ENCODE results near the gene PHACTR1.

Gene PHACTR1

GRCh38 chr6:13284646-13285045 lies 568.1 kb downstream of the PHACTR1 start:
- Histone ChIP-seq H4K91ac (ENCODE audit: low read depth, low read length, poor library complexity) (no peak overlapping the region), H3K27ac (replicated peaks; ENCODE audit: low read length) (no peak overlapping the region), H3K79me1 (ENCODE audit: low read depth, low read length) (peaks cover 2% of the 10 kb centered on the region), H2AFZ (ENCODE audit: low read length) (no peak overlapping the region), H3K27me3 (ENCODE audit: control insufficient read depth in 3 of 3, insufficient read depth in 3 of 3, low read depth in 1 of 3, low read length in 3 of 3) (no peaks in the 10 kb centered on the region), H2AK5ac (ENCODE audit: low read depth, low read length) (no peak overlapping the region), H3K9ac (ENCODE audit: low read depth, low read length, poor library complexity) (no peak overlapping the region), H3K4me1 (ENCODE audit: control insufficient read depth in 2 of 2, insufficient read depth in 1 of 2, low read depth in 1 of 2, low read length in 2 of 2) (peaks cover 0 to 2% of the 10 kb centered on the region in 2 donors), H3K18ac (ENCODE audit: low read length) (no peak overlapping the region), H3K23ac (ENCODE audit: low read depth, low read length, poor library complexity) (no peak overlapping the region), H3K4me3 (ENCODE audit: low read length in 2 of 2) (no peak overlapping the region), H2BK120ac (ENCODE audit: low read depth, low read length) (no peak overlapping the region), H3K36me3 (replicated peaks in 1 of 2; ENCODE audit: control insufficient read depth in 2 of 2, insufficient read depth in 2 of 2, low read length in 2 of 2) (peaks cover 8 to 13% of the 10 kb centered on the region in 2 donors), H4K8ac (ENCODE audit: low read depth, low read length) (no peak overlapping the region), H3K9me3 (replicated peaks in 1 of 2; ENCODE audit: control insufficient read depth in 2 of 2, insufficient read depth in 1 of 2, low read depth in 1 of 2, low read length in 2 of 2) (peaks cover 16 to 19% of the 10 kb centered on the region in 2 donors), H2BK15ac (ENCODE audit: low read length) (no peak overlapping the region), H2BK5ac (ENCODE audit: low read length) (no peak overlapping the region), H2BK12ac (ENCODE audit: low read length) (no peak overlapping the region), H3K4me2 (ENCODE audit: insufficient read depth, low read length, poor library complexity, severe bottlenecking) (no peak overlapping the region), H3K4ac (ENCODE audit: low read length) (no peak overlapping the region), H3K14ac (ENCODE audit: low read length) (no peak overlapping the region)
- WGBS, 2 donors (ENCODE audit: extremely low coverage in 2 of 2, insufficient read length in 2 of 2, insufficient replicate concordance in 1 of 2), result no CpG with 5 or more reads among the region's 6 CpGs
- no peak for DNase-seq (ENCODE audit: low spot score)

- no peak overlapping the region for H2AFZ ChIP-seq (ENCODE audit: low read length)
- no peak overlapping the region for H4K8ac ChIP-seq (ENCODE audit: low read depth, low read length)
- no CpG with 5 or more reads among the region's 2 CpGs for WGBS, 2 donors (ENCODE audit: extremely low coverage in 2 of 2, insufficient read length in 2 of 2, insufficient replicate concordance in 1 of 2)
- peaks cover 2% of the 10 kb centered on the region for H3K79me1 ChIP-seq (ENCODE audit: low read depth, low read length)
- no peaks in the 10 kb centered on the region for H3K27me3 ChIP-seq (ENCODE audit: control insufficient read depth in 3 of 3, insufficient read depth in 3 of 3, low read depth in 1 of 3, low read length in 3 of 3)
- no peak overlapping the region for H2AK5ac ChIP-seq (ENCODE audit: low read depth, low read length)
- no peak overlapping the region for H2BK120ac ChIP-seq (ENCODE audit: low read depth, low read length)
- no peak overlapping the region for H2BK15ac ChIP-seq (ENCODE audit: low read length)
- H3K4ac ChIP-seq (ENCODE audit: low read length), result no peak overlapping the region
- H3K4me1 ChIP-seq (ENCODE audit: control insufficient read depth in 2 of 2, insufficient read depth in 1 of 2, low read depth in 1 of 2, low read length in 2 of 2), result peaks cover 0 to 2% of the 10 kb centered on the region in 2 donors
- DNase-seq (ENCODE audit: low spot score), result no peak
- H3K4me2 ChIP-seq (ENCODE audit: insufficient read depth, low read length, poor library complexity, severe bottlenecking), result no peak overlapping the region
- peaks cover 16 to 19% of the 10 kb centered on the region in 2 donors for H3K9me3 ChIP-seq (replicated peaks in 1 of 2; ENCODE audit: control insufficient read depth in 2 of 2, insufficient read depth in 1 of 2, low read depth in 1 of 2, low read length in 2 of 2)
- H3K23ac ChIP-seq (ENCODE audit: low read depth, low read length, poor library complexity), result no peak overlapping the region
- no peak overlapping the region for H3K14ac ChIP-seq (ENCODE audit: low read length)
- no peak overlapping the region for H2BK12ac ChIP-seq (ENCODE audit: low read length)
- H3K9ac ChIP-seq (ENCODE audit: low read depth, low read length, poor library complexity), result no peak overlapping the region
- H3K18ac ChIP-seq (ENCODE audit: low read length), result no peak overlapping the region
- no peak overlapping the region for H4K91ac ChIP-seq (ENCODE audit: low read depth, low read length, poor library complexity)
- no peak overlapping the region for H3K4me3 ChIP-seq (ENCODE audit: low read length in 2 of 2)
- no peak overlapping the region for H3K27ac ChIP-seq (replicated peaks; ENCODE audit: low read length)
- no peak overlapping the region for H2BK5ac ChIP-seq (ENCODE audit: low read length)
- H3K36me3 ChIP-seq (replicated peaks in 1 of 2; ENCODE audit: control insufficient read depth in 2 of 2, insufficient read depth in 2 of 2, low read length in 2 of 2), result peaks cover 13 to 15% of the 10 kb centered on the region in 2 donors
These were observed 569.1 kb downstream of the PHACTR1 start for GRCh38 chr6:13285705-13286104.

- H3K27me3 ChIP-seq (ENCODE audit: control insufficient read depth in 3 of 3, insufficient read depth in 3 of 3, low read depth in 1 of 3, low read length in 3 of 3), result no peaks in the 10 kb centered on the region
- H2BK15ac ChIP-seq (ENCODE audit: low read length), result no peak overlapping the region
- no peak overlapping the region for H3K18ac ChIP-seq (ENCODE audit: low read length)
- H3K14ac ChIP-seq (ENCODE audit: low read length), result no peak overlapping the region
- peaks cover 16 to 19% of the 10 kb centered on the region in 2 donors for H3K9me3 ChIP-seq (replicated peaks in 1 of 2; ENCODE audit: control insufficient read depth in 2 of 2, insufficient read depth in 1 of 2, low read depth in 1 of 2, low read length in 2 of 2)
- no peak overlapping the region for H2AFZ ChIP-seq (ENCODE audit: low read length)
- no peak overlapping the region for H2BK12ac ChIP-seq (ENCODE audit: low read length)
- H3K36me3 ChIP-seq (replicated peaks in 1 of 2; ENCODE audit: control insufficient read depth in 2 of 2, insufficient read depth in 2 of 2, low read length in 2 of 2), result peaks cover 14 to 16% of the 10 kb centered on the region in 2 donors
- H3K79me1 ChIP-seq (ENCODE audit: low read depth, low read length), result peaks cover 2% of the 10 kb centered on the region
- no peak overlapping the region for H3K27ac ChIP-seq (replicated peaks; ENCODE audit: low read length)
- no CpG with 5 or more reads among the region's 4 CpGs for WGBS, 2 donors (ENCODE audit: extremely low coverage in 2 of 2, insufficient read length in 2 of 2, insufficient replicate concordance in 1 of 2)
- no peak overlapping the region for H4K91ac ChIP-seq (ENCODE audit: low read depth, low read length, poor library complexity)
- no peak overlapping the region for H2BK5ac ChIP-seq (ENCODE audit: low read length)
- no peak overlapping the region for H3K4ac ChIP-seq (ENCODE audit: low read length)
- H3K4me2 ChIP-seq (ENCODE audit: insufficient read depth, low read length, poor library complexity, severe bottlenecking), result no peak overlapping the region
- H3K23ac ChIP-seq (ENCODE audit: low read depth, low read length, poor library complexity), result no peak overlapping the region
- no peak overlapping the region for H3K4me3 ChIP-seq (ENCODE audit: low read length in 2 of 2)
- no peak overlapping the region for H2BK120ac ChIP-seq (ENCODE audit: low read depth, low read length)
- H2AK5ac ChIP-seq (ENCODE audit: low read depth, low read length), result no peak overlapping the region
- H3K9ac ChIP-seq (ENCODE audit: low read depth, low read length, poor library complexity), result no peak overlapping the region
- H3K4me1 ChIP-seq (ENCODE audit: control insufficient read depth in 2 of 2, insufficient read depth in 1 of 2, low read depth in 1 of 2, low read length in 2 of 2), result peaks cover 0 to 2% of the 10 kb centered on the region in 2 donors
- DNase-seq (ENCODE audit: low spot score), result no peak
- H4K8ac ChIP-seq (ENCODE audit: low read depth, low read length), result no peak overlapping the region
These were observed 569.6 kb downstream of the PHACTR1 start for GRCh38 chr6:13286181-13286580.

DNA sequence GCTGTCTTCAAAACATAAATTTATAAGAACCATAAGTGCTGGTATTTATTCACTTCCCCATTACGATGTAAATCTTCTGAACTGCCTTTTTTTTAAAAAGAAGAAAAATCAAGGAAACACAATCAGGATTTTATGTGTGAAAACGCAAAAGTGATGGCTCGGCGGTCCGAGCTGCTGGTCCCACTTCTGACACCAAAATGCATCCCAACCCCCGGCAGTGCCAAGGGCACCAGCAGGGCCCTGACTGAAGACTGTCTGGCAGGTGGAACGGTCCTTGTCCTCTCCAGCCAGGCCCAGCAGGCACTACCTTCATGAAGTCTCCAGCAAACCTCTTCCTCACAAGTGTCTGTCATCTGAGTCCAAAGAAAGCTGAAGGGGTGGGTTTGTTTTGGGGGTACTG lies 570.5 kb downstream of the PHACTR1 start:
- no peak overlapping the region for H3K9ac ChIP-seq (ENCODE audit: low read depth, low read length, poor library complexity)
- H3K4me3 ChIP-seq (ENCODE audit: low read length in 2 of 2), result no peak overlapping the region
- no peak for DNase-seq (ENCODE audit: low spot score)
- no CpG with 5 or more reads among the region's 7 CpGs for WGBS, 2 donors (ENCODE audit: extremely low coverage in 2 of 2, insufficient read length in 2 of 2, insufficient replicate concordance in 1 of 2)
- peaks cover 18 to 26% of the 10 kb centered on the region in 2 donors for H3K36me3 ChIP-seq (replicated peaks in 1 of 2; ENCODE audit: control insufficient read depth in 2 of 2, insufficient read depth in 2 of 2, low read length in 2 of 2)
- H4K91ac ChIP-seq (ENCODE audit: low read depth, low read length, poor library complexity), result no peak overlapping the region
- H2AFZ ChIP-seq (ENCODE audit: low read length), result no peak overlapping the region
- no peak overlapping the region for H3K23ac ChIP-seq (ENCODE audit: low read depth, low read length, poor library complexity)
- H3K18ac ChIP-seq (ENCODE audit: low read length), result no peak overlapping the region
- H3K14ac ChIP-seq (ENCODE audit: low read length), result no peak overlapping the region
- no peak overlapping the region for H4K8ac ChIP-seq (ENCODE audit: low read depth, low read length)
- H3K4me1 ChIP-seq (ENCODE audit: control insufficient read depth in 2 of 2, insufficient read depth in 1 of 2, low read depth in 1 of 2, low read length in 2 of 2), result peaks cover 0 to 2% of the 10 kb centered on the region in 2 donors
- no peak overlapping the region for H2AK5ac ChIP-seq (ENCODE audit: low read depth, low read length)
- no peak overlapping the region for H2BK12ac ChIP-seq (ENCODE audit: low read length)
- no peak overlapping the region for H2BK120ac ChIP-seq (ENCODE audit: low read depth, low read length)
- H3K9me3 ChIP-seq (replicated peaks in 1 of 2; ENCODE audit: control insufficient read depth in 2 of 2, insufficient read depth in 1 of 2, low read depth in 1 of 2, low read length in 2 of 2), result peaks cover 16 to 23% of the 10 kb centered on the region in 2 donors
- H3K79me1 ChIP-seq (ENCODE audit: low read depth, low read length), result peaks cover 2% of the 10 kb centered on the region
- no peak overlapping the region for H3K27ac ChIP-seq (replicated peaks; ENCODE audit: low read length)
- no peak overlapping the region for H2BK5ac ChIP-seq (ENCODE audit: low read length)
- H3K4ac ChIP-seq (ENCODE audit: low read length), result no peak overlapping the region
- no peak overlapping the region for H3K4me2 ChIP-seq (ENCODE audit: insufficient read depth, low read length, poor library complexity, severe bottlenecking)
- no peak overlapping the region for H2BK15ac ChIP-seq (ENCODE audit: low read length)
- H3K27me3 ChIP-seq (ENCODE audit: control insufficient read depth in 3 of 3, insufficient read depth in 3 of 3, low read depth in 1 of 3, low read length in 3 of 3), result no peaks in the 10 kb centered on the region
